ENCODE results near the gene SIPA1L3.

GRCh38 chr19:38022791-38023670 lies 116.0 kb downstream of the SIPA1L3 start:
- no peak for TF ChIP-seq CTCF (IDR thresholded peaks at IDR 0.05; ENCODE audit: low read length)
- TF ChIP-seq EZH2 (IDR thresholded peaks at IDR 0.05; ENCODE audit: borderline replicate concordance, low read length) = no peak

Data from OCI-LY1 (cell line).